ENCODE measurements around the gene HOXD10. TPM values are rescaled to one million over a fixed set of nuclear protein-coding genes. Genes with fewer than 3 reads are reported as not detected.
A peak's percentile ranks its signal among the peaks of the same experiment; 100 is the strongest.

The HOXD10 gene
- total and polyA plus RNA-seq, 9 of the 15 experiments (the other 6 are each of a cell fraction or from before 2014, with no cell fraction given) = not detected

DNA sequence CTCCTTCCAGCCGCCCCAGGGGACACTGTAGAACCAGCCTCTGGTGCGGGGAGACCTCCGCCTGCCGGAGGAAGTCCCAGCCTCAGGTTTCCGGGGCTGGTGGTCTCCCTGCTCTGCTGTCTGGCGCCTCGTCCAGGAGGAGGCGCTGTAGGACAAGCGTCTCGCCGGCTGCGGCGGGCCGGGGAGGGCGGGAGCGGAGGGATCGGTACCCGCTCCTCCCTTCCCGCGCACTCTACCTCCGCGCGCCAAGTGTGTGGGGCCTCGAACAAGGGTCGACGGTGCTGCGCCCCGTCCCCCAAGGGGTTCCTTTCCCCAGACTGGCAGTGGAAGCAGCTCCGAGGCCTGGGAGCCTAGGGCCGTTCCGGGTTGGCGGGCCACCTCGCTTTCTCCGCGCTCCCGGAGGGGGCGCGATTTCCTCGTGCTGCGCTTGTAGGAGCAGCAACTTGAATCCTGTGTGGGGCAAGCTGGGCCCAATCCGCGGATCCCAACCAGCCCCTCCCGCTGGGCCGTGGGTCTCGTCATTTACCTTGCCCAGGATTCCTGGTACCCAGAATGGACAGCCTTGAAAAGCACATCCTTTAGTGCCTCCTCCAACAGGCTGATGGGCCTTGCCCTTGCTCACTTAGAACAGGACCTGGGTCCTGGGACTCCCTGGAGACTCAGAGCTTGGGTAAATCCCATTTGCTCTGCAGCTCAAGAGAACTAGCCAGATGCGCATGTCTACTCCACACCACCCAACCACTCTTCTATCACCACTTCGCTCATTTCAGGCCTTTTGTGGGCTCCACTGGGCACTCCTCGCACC, 24.1 kb downstream of the HOXD10 start (continued):
- TF ChIP-seq, protein P1, sequence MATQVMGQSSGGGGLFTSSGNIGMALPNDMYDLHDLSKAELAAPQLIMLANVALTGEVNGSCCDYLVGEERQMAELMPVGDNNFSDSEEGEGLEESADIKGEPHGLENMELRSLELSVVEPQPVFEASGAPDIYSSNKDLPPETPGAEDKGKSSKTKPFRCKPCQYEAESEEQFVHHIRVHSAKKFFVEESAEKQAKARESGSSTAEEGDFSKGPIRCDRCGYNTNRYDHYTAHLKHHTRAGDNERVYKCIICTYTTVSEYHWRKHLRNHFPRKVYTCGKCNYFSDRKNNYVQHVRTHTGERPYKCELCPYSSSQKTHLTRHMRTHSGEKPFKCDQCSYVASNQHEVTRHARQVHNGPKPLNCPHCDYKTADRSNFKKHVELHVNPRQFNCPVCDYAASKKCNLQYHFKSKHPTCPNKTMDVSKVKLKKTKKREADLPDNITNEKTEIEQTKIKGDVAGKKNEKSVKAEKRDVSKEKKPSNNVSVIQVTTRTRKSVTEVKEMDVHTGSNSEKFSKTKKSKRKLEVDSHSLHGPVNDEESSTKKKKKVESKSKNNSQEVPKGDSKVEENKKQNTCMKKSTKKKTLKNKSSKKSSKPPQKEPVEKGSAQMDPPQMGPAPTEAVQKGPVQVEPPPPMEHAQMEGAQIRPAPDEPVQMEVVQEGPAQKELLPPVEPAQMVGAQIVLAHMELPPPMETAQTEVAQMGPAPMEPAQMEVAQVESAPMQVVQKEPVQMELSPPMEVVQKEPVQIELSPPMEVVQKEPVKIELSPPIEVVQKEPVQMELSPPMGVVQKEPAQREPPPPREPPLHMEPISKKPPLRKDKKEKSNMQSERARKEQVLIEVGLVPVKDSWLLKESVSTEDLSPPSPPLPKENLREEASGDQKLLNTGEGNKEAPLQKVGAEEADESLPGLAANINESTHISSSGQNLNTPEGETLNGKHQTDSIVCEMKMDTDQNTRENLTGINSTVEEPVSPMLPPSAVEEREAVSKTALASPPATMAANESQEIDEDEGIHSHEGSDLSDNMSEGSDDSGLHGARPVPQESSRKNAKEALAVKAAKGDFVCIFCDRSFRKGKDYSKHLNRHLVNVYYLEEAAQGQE (IDR thresholded peaks at IDR 0.05; ENCODE audit: borderline replicate concordance) = peak; percentile 91
- TF ChIP-seq, protein P1 (CRISPR knock-in tag; IDR thresholded peaks at IDR 0.05; ENCODE audit: low read depth) = no peak
- TF ChIP-seq WHSC1 (IDR thresholded peaks at IDR 0.05; ENCODE audit: low read length) (no peak), ZNF408 (CRISPR knock-in tag; IDR thresholded peaks at IDR 0.05; ENCODE audit: low read depth) (no peak), HOXB6 (CRISPR knock-in tag; IDR thresholded peaks at IDR 0.05; ENCODE audit: borderline replicate concordance) (no peak), KHSRP (IDR thresholded peaks at IDR 0.05) (no peak), ATF1 (CRISPR knock-in tag; IDR thresholded peaks at IDR 0.05) (no peak), ATF1 (tag; IDR thresholded peaks at IDR 0.05) (peak; percentile 52), CREBBP (IDR thresholded peaks at IDR 0.05; ENCODE audit: low read depth, low read length) (no peak), ZNF239 (CRISPR knock-in tag; IDR thresholded peaks at IDR 0.05) (no peak), TOE1 (IDR thresholded peaks at IDR 0.05; ENCODE audit: borderline replicate concordance) (peak; percentile 55; the same call in 1 of the 2 replicates), TOE1 (CRISPR knock-in tag; IDR thresholded peaks at IDR 0.05; ENCODE audit: borderline replicate concordance, low read depth) (no peak), ZFP36 (IDR thresholded peaks at IDR 0.05; ENCODE audit: low read depth, low read length, partially characterized antibody) (peak; percentile 5), MTA1 (IDR thresholded peaks at IDR 0.05; ENCODE audit: borderline replicate concordance) (no peak)
- TF ChIP-seq, protein P2, sequence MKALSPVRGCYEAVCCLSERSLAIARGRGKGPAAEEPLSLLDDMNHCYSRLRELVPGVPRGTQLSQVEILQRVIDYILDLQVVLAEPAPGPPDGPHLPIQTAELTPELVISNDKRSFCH (CRISPR knock-in tag; IDR thresholded peaks at IDR 0.05) = no peak
- TF ChIP-seq, protein P2 (tag; IDR thresholded peaks at IDR 0.05) = 0 out of 2 replicates have a peak, but pooled peaks have one; percentile 47
- TF ChIP-seq, protein P3, sequence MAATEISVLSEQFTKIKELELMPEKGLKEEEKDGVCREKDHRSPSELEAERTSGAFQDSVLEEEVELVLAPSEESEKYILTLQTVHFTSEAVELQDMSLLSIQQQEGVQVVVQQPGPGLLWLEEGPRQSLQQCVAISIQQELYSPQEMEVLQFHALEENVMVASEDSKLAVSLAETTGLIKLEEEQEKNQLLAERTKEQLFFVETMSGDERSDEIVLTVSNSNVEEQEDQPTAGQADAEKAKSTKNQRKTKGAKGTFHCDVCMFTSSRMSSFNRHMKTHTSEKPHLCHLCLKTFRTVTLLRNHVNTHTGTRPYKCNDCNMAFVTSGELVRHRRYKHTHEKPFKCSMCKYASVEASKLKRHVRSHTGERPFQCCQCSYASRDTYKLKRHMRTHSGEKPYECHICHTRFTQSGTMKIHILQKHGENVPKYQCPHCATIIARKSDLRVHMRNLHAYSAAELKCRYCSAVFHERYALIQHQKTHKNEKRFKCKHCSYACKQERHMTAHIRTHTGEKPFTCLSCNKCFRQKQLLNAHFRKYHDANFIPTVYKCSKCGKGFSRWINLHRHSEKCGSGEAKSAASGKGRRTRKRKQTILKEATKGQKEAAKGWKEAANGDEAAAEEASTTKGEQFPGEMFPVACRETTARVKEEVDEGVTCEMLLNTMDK (IDR thresholded peaks at IDR 0.05; ENCODE audit: borderline replicate concordance, insufficient read depth, low read depth, low read length, poor library complexity, severe bottlenecking) = peak; percentile 58
- TF ChIP-seq, protein P4, sequence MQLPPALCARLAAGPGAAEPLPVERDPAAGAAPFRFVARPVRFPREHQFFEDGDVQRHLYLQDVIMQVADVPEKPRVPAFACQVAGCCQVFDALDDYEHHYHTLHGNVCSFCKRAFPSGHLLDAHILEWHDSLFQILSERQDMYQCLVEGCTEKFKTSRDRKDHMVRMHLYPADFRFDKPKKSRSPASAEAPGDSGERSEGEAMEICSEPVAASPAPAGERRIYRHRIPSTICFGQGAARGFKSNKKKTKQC (CRISPR knock-in tag; IDR thresholded peaks at IDR 0.05) = peak; percentile 92
